ENCODE measurements around the gene NDC1. TPM values are rescaled to one million over a fixed set of nuclear protein-coding genes. Genes with fewer than 3 reads are reported as not detected.
"Not testable (repeated sequence)": the region's sequence is repeated elsewhere in the genome, so short reads cannot be mapped to it uniquely, and the experiment has no call there.

The NDC1 gene
- total RNA-seq, 1 donor from 2014 or later, result 14.8 TPM

DNA sequence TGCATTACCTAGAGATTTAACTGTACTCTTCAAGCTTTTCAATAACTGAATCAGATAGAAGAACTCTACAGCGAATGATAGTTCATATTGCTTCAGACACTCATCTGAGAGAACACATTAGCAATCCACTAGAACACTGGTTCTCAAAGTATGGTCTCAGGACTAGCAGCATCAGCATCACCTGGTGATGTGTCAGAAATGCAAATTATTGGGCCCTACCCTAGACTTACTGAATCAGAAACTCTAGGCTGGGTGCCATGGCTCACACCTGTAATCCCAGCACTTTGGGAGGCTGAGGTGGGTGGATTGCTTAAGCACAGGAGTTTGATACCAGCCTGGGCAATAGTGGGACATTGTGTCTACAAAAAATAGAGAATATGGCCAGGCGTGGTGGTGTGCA is 74.2 kb downstream of the NDC1 start:
- no peak for FAIRE-seq
- peaks cover 14% of the 10 kb centered on the region for H3K4me1 Mint-ChIP-seq (ENCODE audit: low read depth, unreplicated experiment)
- H3K27ac ChIP-seq (ENCODE audit: low read depth, low read length), result no peak overlapping the region
- H3K36me3 ChIP-seq (ENCODE audit: insufficient read depth, low read length), result peaks cover 5% of the 10 kb centered on the region
- H3K9me3 ChIP-seq (ENCODE audit: insufficient read depth, low read depth, low read length), result no peaks in the 10 kb centered on the region
- H3K27ac Mint-ChIP-seq (ENCODE audit: unreplicated experiment), result no peak overlapping the region
- H2AFZ ChIP-seq (ENCODE audit: low read depth, low read length), result no peak overlapping the region
- DNase-seq (ENCODE audit: low read depth), result no peak
- no peaks in the 10 kb centered on the region for H3K27me3 Mint-ChIP-seq (ENCODE audit: low read depth, unreplicated experiment)
- no peaks in the 10 kb centered on the region for H3K36me3 Mint-ChIP-seq (ENCODE audit: low read depth, unreplicated experiment)
- H3K9ac ChIP-seq (ENCODE audit: low read length), result no peak overlapping the region
- H3K4me1 ChIP-seq (ENCODE audit: insufficient read depth, low read length), result peaks cover 13% of the 10 kb centered on the region
- no peaks in the 10 kb centered on the region for H4K20me1 ChIP-seq (ENCODE audit: insufficient read depth, low read length)
- H3K4me3 ChIP-seq (ENCODE audit: insufficient read depth, low read depth, low read length), result no peak overlapping the region
- TF ChIP-seq EZH2 (IDR thresholded peaks at IDR 0.05; ENCODE audit: insufficient read depth, low read length), result no peak
- TF ChIP-seq, protein P1, sequence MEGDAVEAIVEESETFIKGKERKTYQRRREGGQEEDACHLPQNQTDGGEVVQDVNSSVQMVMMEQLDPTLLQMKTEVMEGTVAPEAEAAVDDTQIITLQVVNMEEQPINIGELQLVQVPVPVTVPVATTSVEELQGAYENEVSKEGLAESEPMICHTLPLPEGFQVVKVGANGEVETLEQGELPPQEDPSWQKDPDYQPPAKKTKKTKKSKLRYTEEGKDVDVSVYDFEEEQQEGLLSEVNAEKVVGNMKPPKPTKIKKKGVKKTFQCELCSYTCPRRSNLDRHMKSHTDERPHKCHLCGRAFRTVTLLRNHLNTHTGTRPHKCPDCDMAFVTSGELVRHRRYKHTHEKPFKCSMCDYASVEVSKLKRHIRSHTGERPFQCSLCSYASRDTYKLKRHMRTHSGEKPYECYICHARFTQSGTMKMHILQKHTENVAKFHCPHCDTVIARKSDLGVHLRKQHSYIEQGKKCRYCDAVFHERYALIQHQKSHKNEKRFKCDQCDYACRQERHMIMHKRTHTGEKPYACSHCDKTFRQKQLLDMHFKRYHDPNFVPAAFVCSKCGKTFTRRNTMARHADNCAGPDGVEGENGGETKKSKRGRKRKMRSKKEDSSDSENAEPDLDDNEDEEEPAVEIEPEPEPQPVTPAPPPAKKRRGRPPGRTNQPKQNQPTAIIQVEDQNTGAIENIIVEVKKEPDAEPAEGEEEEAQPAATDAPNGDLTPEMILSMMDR (IDR thresholded peaks at IDR 0.05; ENCODE audit: insufficient read depth, low read depth, low read length), result no peak
- no peaks in the 10 kb centered on the region for H3K79me2 ChIP-seq (ENCODE audit: insufficient read depth, low read length)
- no peak overlapping the region for H3K4me3 Mint-ChIP-seq (ENCODE audit: unreplicated experiment)
- H3K9me3 Mint-ChIP-seq (ENCODE audit: unreplicated experiment), result peaks cover 6% of the 10 kb centered on the region
- H3K4me2 ChIP-seq (ENCODE audit: low read length), result no peak overlapping the region
- H3K27me3 ChIP-seq (ENCODE audit: insufficient read depth, low read length), result no peaks in the 10 kb centered on the region

- H3K27me3 ChIP-seq (ENCODE audit: insufficient read depth, low read length), result no peaks in the 10 kb centered on the region
- DNase-seq (ENCODE audit: low read depth) (no peak), FAIRE-seq (no peak)
- Mint-ChIP-seq H3K36me3 (ENCODE audit: low read depth, unreplicated experiment) (no peaks in the 10 kb centered on the region), H3K4me1 (ENCODE audit: low read depth, unreplicated experiment) (peaks cover 14% of the 10 kb centered on the region), H3K9me3 (ENCODE audit: unreplicated experiment) (peaks cover 6% of the 10 kb centered on the region), H3K27me3 (ENCODE audit: low read depth, unreplicated experiment) (no peaks in the 10 kb centered on the region), H3K4me3 (ENCODE audit: unreplicated experiment) (no peak overlapping the region), H3K27ac (ENCODE audit: unreplicated experiment) (no peak overlapping the region)
- peaks cover 5% of the 10 kb centered on the region for H3K36me3 ChIP-seq (ENCODE audit: insufficient read depth, low read length)
- H3K4me3 ChIP-seq (ENCODE audit: insufficient read depth, low read depth, low read length), result no peak overlapping the region
- H3K4me1 ChIP-seq (ENCODE audit: insufficient read depth, low read length), result peaks cover 13% of the 10 kb centered on the region
- H2AFZ ChIP-seq (ENCODE audit: low read depth, low read length), result no peak overlapping the region
- no peak overlapping the region for H3K4me2 ChIP-seq (ENCODE audit: low read length)
- no peak overlapping the region for H3K9ac ChIP-seq (ENCODE audit: low read length)
- H4K20me1 ChIP-seq (ENCODE audit: insufficient read depth, low read length), result no peaks in the 10 kb centered on the region
- TF ChIP-seq, protein P1 (IDR thresholded peaks at IDR 0.05; ENCODE audit: insufficient read depth, low read depth, low read length), result no peak
- TF ChIP-seq EZH2 (IDR thresholded peaks at IDR 0.05; ENCODE audit: insufficient read depth, low read length), result no peak
- H3K9me3 ChIP-seq (ENCODE audit: insufficient read depth, low read depth, low read length), result no peaks in the 10 kb centered on the region
- H3K79me2 ChIP-seq (ENCODE audit: insufficient read depth, low read length), result no peaks in the 10 kb centered on the region
- H3K27ac ChIP-seq (ENCODE audit: low read depth, low read length), result no peak overlapping the region
Observed at GRCh38 chr1:53763461-53763860, 74.6 kb downstream of the NDC1 start.

DNA sequence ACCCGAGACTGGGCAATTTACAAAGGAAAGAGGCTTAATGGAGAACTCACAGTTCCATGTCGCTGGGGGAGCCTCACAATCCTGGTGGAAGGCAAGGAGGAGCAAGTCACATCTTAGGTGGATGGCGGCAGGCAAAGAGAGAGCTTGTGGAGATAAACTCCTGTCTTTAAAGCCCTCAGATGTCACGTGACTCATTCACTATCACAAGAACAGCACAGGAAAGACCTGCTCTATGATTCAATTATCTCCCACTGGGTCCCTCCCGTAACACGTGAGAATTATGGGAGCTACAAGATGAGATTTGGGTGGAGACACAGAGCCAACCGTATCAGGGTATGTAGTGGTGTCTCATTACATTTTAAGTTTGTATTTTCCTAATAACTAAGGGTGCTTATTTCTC is 77.6 kb downstream of the NDC1 start:
- H3K36me3 ChIP-seq (ENCODE audit: insufficient read depth, low read length); FAIRE-seq; H3K4me2 ChIP-seq (ENCODE audit: low read length); H3K4me1 ChIP-seq (ENCODE audit: insufficient read depth, low read length); DNase-seq (ENCODE audit: low read depth); H3K9me3 Mint-ChIP-seq (ENCODE audit: unreplicated experiment); H2AFZ ChIP-seq (ENCODE audit: low read depth, low read length); H3K27me3 ChIP-seq (ENCODE audit: insufficient read depth, low read length); H3K4me3 ChIP-seq (ENCODE audit: insufficient read depth, low read depth, low read length); H3K79me2 ChIP-seq (ENCODE audit: insufficient read depth, low read length); H3K36me3 Mint-ChIP-seq (ENCODE audit: low read depth, unreplicated experiment); H3K4me1 Mint-ChIP-seq (ENCODE audit: low read depth, unreplicated experiment); H3K27ac Mint-ChIP-seq (ENCODE audit: unreplicated experiment); H4K20me1 ChIP-seq (ENCODE audit: insufficient read depth, low read length); H3K27me3 Mint-ChIP-seq (ENCODE audit: low read depth, unreplicated experiment); H3K9ac ChIP-seq (ENCODE audit: low read length); H3K9me3 ChIP-seq (ENCODE audit: insufficient read depth, low read depth, low read length); H3K27ac ChIP-seq (ENCODE audit: low read depth, low read length); H3K4me3 Mint-ChIP-seq (ENCODE audit: unreplicated experiment): not testable (repeated sequence)
